GM21526 (cell line): Measurements from ENCODE around the gene SPATA31D3.
"Not testable (repeated sequence)": the region's sequence is repeated elsewhere in the genome, so short reads cannot be mapped to it uniquely, and the experiment has no call there.

Source experiments
- ATAC-seq: cut with Tn5 transposase; IDR thresholded peaks from one replicate; pipeline ENCODE4 v1.9.1; 2021; ENCODE audit warnings: moderate library complexity; ENCODE audit not compliant: unreplicated experiment, low FRiP score

SPATA31D3 gene

DNA sequence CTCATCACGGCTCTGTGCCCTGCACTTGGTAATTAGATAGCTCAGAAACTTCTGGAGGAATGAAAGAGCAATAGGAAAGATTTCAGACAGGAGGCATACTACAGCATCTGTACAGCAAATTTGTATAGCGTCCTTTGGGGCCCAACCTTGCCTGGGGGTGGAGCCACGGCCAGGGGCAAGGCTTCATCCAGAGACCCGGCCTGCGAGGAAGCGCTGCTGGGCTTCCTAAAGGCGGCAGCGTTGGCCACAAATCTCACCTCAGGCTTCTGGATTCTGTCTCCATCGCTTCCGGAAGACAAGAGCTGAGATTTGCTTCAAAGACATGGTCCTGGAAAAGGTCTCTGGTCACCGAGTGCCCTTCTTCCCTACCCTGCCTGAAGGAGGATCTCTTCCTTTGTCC lies 33.1 kb downstream of the SPATA31D3 start:
- ATAC-seq, result no peak

DNA sequence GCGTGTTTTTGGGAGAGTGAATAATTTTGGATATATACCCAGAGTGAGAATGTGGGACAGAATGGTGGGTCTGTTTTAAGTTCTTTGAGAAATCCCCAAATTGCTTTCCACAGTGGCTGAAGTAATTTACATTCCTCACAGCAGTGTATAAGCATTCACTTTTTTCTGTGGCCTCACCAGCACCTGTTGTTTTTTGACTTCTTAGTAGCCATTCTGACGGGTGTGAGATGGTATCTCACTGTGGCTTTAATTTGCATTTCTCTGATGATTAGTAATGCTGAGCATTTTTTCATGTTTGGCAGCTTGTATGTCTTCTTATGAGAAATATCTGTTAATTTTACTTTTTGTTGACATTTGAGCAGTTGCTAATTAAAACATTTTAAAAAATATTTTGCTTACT lies 35.9 kb downstream of the SPATA31D3 start:
- peak; percentile 69 for ATAC-seq

- ATAC-seq, result no peak
Observed at GRCh38 chr9:81980568-81980967, 37.3 kb downstream of the SPATA31D3 start.

DNA sequence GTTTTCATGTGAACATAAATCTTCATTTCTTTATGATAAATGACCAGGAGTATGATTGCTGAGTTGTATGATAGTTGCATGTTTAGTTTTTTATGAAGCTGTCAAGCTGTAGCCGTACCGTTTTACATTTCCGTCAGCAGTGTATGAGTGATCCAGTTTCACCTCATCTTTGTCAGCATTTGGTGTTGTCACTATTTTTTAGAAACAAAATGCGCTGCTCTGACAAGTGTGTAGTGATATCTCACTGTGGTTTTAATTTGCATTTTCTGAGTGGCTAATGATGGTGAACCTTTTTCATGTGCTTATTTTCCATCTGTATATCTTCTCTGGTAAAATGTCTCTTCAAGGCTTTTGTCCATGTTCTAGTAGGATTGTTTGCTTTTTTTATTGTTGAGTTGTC lies 38.6 kb downstream of the SPATA31D3 start:
- ATAC-seq, result no peak

GRCh38 chr9:81984928-81985327 lies 41.6 kb downstream of the SPATA31D3 start:
- no peak for ATAC-seq

DNA sequence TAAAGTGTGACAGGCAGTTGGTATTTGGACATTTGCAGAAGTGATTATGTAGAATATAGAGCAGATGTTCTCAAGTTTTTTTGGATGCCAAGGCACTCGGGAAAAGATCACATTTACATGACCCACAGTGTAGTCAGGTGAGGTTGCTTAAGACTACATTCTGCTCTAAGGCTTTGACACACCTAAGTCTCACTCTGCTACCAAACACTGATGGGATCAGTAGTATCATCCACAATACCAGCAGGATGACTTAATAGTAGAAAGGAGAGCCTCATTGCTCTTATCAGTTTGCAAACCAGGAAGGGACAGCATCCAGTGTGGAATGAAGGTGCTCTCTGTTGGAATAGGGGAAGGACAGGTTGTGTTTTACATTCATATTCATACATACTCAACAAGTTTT lies 42.8 kb downstream of the SPATA31D3 start:
- no peak for ATAC-seq

- ATAC-seq, result not testable (repeated sequence)
Observed at GRCh38 chr9:81988472-81988871, 45.2 kb downstream of the SPATA31D3 start, which contains the start of gene SPATA31D1. SPATA31D1 (plus strand) TSS chr9:81988772; CDS start chr9:81988819, 47 bp downstream.

GRCh38 chr9:81989700-81990099 lies 46.4 kb downstream of the SPATA31D3 start:
- ATAC-seq, result no peak

GRCh38 chr9:81993656-81994055 lies 50.4 kb downstream of the SPATA31D3 start:
- no peak for ATAC-seq
